ENCODE measurements around the gene DCAF12L1. TPM values are rescaled to one million over a fixed set of nuclear protein-coding genes. Genes with fewer than 3 reads are reported as not detected.

Gene DCAF12L1
- total RNA-seq, 4 donors from 2014 or later = not detected

- TF ChIP-seq CTCF (IDR thresholded peaks at IDR 0.05; ENCODE audit: low read depth) = no peak
Measured at GRCh38 chrX:126509923-126510322, 42.7 kb downstream of the DCAF12L1 start.

Small RNA genes within 50 kb of the gene (small RNA-seq; reads per million reads assigned to genes)
- not detected for gene Z69908.1

Measured in subcutaneous adipose tissue (tissue), 4 donors.